Liver (tissue), 3 donors: Measurements from ENCODE around the gene SPDYC.

ENCODE experiments used
- CTCF ChIP-seq: fragments of 150-350 bp; IDR thresholded peaks from 2 replicates; pipeline ENCODE4 v1.5.1; 2017; ENCODE audit warnings: improper control_type of control experiment, low read depth, low read length; ENCODE audit not compliant: missing input control
- EGR1 ChIP-seq, 2 donors: IDR thresholded peaks; 2 replicates each; pipeline ENCODE4 v1.6.1; 2016 to 2018; ENCODE audit warnings: antibody characterized with exemption in 2 of 2, low read depth in 2 of 2
- GABPA ChIP-seq, 2 donors: IDR thresholded peaks in 1 of 2; conservative IDR thresholded peaks in 1 of 2; 2 replicates each; pipeline ENCODE4 v1.6.1; 2016; ENCODE audit warnings: antibody characterized with exemption in 2 of 2, mild to moderate bottlenecking in 1 of 2, moderate library complexity in 1 of 2
- HNF4G ChIP-seq: IDR thresholded peaks from 2 replicates; pipeline ENCODE4 v1.6.1; 2016; ENCODE audit warnings: antibody characterized with exemption
- JUND ChIP-seq, 2 donors: IDR thresholded peaks; 2 replicates each; pipeline ENCODE4 v1.6.1; 2016; ENCODE audit warnings: antibody characterized with exemption in 2 of 2
- MAX ChIP-seq: IDR thresholded peaks from 2 replicates; pipeline ENCODE4 v1.6.1; 2016; ENCODE audit warnings: antibody characterized with exemption
- RAD21 ChIP-seq, 2 donors: IDR thresholded peaks; 2 replicates each; pipeline ENCODE4 v1.6.1; 2016; ENCODE audit warnings: antibody characterized with exemption in 2 of 2, mild to moderate bottlenecking in 2 of 2
- REST ChIP-seq: IDR thresholded peaks from 2 replicates; pipeline ENCODE4 v1.6.1; 2016; ENCODE audit warnings: antibody characterized with exemption, mild to moderate bottlenecking
- RXRA ChIP-seq, 2 donors: IDR thresholded peaks; 2 replicates each; pipeline ENCODE4 v1.6.1; 2017 to 2018; ENCODE audit warnings: antibody characterized with exemption in 2 of 2, mild to moderate bottlenecking in 1 of 2
- SP1 ChIP-seq: IDR thresholded peaks from 2 replicates; pipeline ENCODE4 v1.6.1; 2018; ENCODE audit warnings: antibody characterized with exemption, mild to moderate bottlenecking
- TAF1 ChIP-seq: conservative IDR thresholded peaks from 2 replicates; pipeline ENCODE4 v1.6.1; 2016; ENCODE audit warnings: antibody characterized with exemption, mild to moderate bottlenecking
- YY1 ChIP-seq: IDR thresholded peaks from 2 replicates; pipeline ENCODE4 v1.6.1; 2016; ENCODE audit warnings: antibody characterized with exemption, mild to moderate bottlenecking
- ZBTB33 ChIP-seq: IDR thresholded peaks from 2 replicates; pipeline ENCODE4 v1.6.1; 2016; ENCODE audit warnings: antibody characterized with exemption
- donor health status: healthy.
- donor health status: healthy.

- no peak for TF ChIP-seq CTCF
- no peak for TF ChIP-seq REST
- no peak for TF ChIP-seq RAD21 (IDR thresholded peaks at IDR 0.05)
- TF ChIP-seq TAF1 = no peak
- no peak for TF ChIP-seq ZBTB33
- no peak for TF ChIP-seq JUND (IDR thresholded peaks at IDR 0.05)
- TF ChIP-seq SP1 = no peak
- no peak for TF ChIP-seq RXRA (IDR thresholded peaks at IDR 0.05)
- TF ChIP-seq HNF4G = no peak
- no peak for TF ChIP-seq YY1
- no peak for TF ChIP-seq MAX
- TF ChIP-seq EGR1 (IDR thresholded peaks at IDR 0.05; ENCODE audit: low read depth in 2 of 2) = no peak
- no peak for TF ChIP-seq GABPA (IDR thresholded peaks at IDR 0.05 in 1 of 2, conservative IDR thresholded peaks at IDR 0.05 in 1 of 2)
Observed at GRCh38 chr11:65221026-65221425, 51.0 kb downstream of the SPDYC start.
